Activated CD4-positive, alpha-beta T cell treated with anti-CD3 and anti-CD28 coated beads for 48 hours (primary cell): Measurements from ENCODE around the gene NXF1.
"Not testable (repeated sequence)": the region's sequence is repeated elsewhere in the genome, so short reads cannot be mapped to it uniquely, and the experiment has no call there.

Experiments
- DNase-seq: peaks from one replicate; pipeline ENCODE4 v3.0.0-alpha.2; 2020

NXF1 gene

GRCh38 chr11:62805076-62805892 lies at the start of gene NXF1:
Gene NXF1 (minus strand): TSS chr11:62805440. CDS start chr11:62805356, 84 bp downstream.
- DNase-seq: peak; percentile 97

- DNase-seq: no peak
These were observed 49.0 kb upstream of the NXF1 start for GRCh38 chr11:62854013-62854824.

- DNase-seq: peak; percentile 31
These were observed 48.2 kb upstream of the NXF1 start for GRCh38 chr11:62853279-62853965.

GRCh38 chr11:62852523-62853188 lies 47.4 kb upstream of the NXF1 start:
- no peak for DNase-seq

- DNase-seq: no peak
These were observed 46.7 kb upstream of the NXF1 start for GRCh38 chr11:62851807-62852522.

- DNase-seq: peak; percentile 61
These were observed 45.9 kb upstream of the NXF1 start for GRCh38 chr11:62850911-62851806.

GRCh38 chr11:62847767-62848314 lies 42.6 kb upstream of the NXF1 start:
- no peak for DNase-seq

- no peak for DNase-seq
These were observed 40.9 kb upstream of the NXF1 start for GRCh38 chr11:62846177-62846576.

GRCh38 chr11:62844154-62844553 lies 38.9 kb upstream of the NXF1 start:
- no peak for DNase-seq

GRCh38 chr11:62843466-62843865 lies 38.2 kb upstream of the NXF1 start:
- DNase-seq: no peak

- DNase-seq: not testable (repeated sequence)
These were observed 37.7 kb upstream of the NXF1 start for GRCh38 chr11:62842891-62843290.

- DNase-seq: peak; percentile 61
These were observed 37.0 kb upstream of the NXF1 start for GRCh38 chr11:62842171-62842741.

GRCh38 chr11:62841361-62842170 lies 36.3 kb upstream of the NXF1 start:
- peak; percentile 85 for DNase-seq

- DNase-seq: peak; percentile 91
These were observed 35.6 kb upstream of the NXF1 start for GRCh38 chr11:62840721-62841360.

- peak; percentile 95 for DNase-seq
These were observed 34.1 kb upstream of the NXF1 start, which contains the start of gene WDR74 for GRCh38 chr11:62839050-62839945. Gene WDR74 (minus strand): TSS chr11:62839590. CDS start chr11:62839570, 20 bp downstream.

GRCh38 chr11:62835336-62835735 lies 30.1 kb upstream of the NXF1 start:
- no peak for DNase-seq
